ENCODE measurements around the gene CSGALNACT2. TPM values are rescaled to one million over a fixed set of nuclear protein-coding genes. Genes with fewer than 3 reads are reported as not detected.

The CSGALNACT2 gene
- total RNA-seq, 1 experiment from 2014 or later, result 22.3 TPM

- Histone ChIP-seq H3K27ac (ENCODE audit: low read length) (no peak overlapping the region), H3K4me3 (ENCODE audit: low read depth in 2 of 2, low read length in 2 of 2) (no peak overlapping the region), H3K4me1 (ENCODE audit: control insufficient read depth, insufficient read depth, low read length) (no peaks in the 10 kb centered on the region), H3K27me3 (ENCODE audit: control insufficient read depth, insufficient read depth, low read length) (no peaks in the 10 kb centered on the region), H3K9me3 (ENCODE audit: control insufficient read depth, insufficient read depth, low read depth, low read length) (no peaks in the 10 kb centered on the region), H3K36me3 (ENCODE audit: control insufficient read depth, insufficient read depth, low read length) (no peaks in the 10 kb centered on the region)
- intact Hi-C loops (cut with micrococcal nuclease; ENCODE audit: unreplicated experiment), result no loop called here
- ChIA-PET CTCF (interaction anchor here (1.3 kb wide), 1 partner anchor 10 kb away, joined by 3 read pairs; no protein-coding TSS in a partner anchor), POLR2A (no interaction called here)
- ATAC-seq (no peak), DNase-seq (ENCODE audit: low read depth, low spot score) (no peak)
- BruUV-seq (replicated peaks), result no TSS peak
- in situ Hi-C loops (cut with HindIII; ENCODE audit: low pct_unique_long_range_greater_than_20kb, low sequenced_read_pairs), result no loop called here
- TF ChIP-seq POLR2AphosphoS5 (IDR thresholded peaks at IDR 0.05; ENCODE audit: low read depth, low read length) (no peak), CTCF (IDR thresholded peaks at IDR 0.05) (no peak), SIN3A (IDR thresholded peaks at IDR 0.05; ENCODE audit: borderline replicate concordance, insufficient read depth, low read depth, low read length) (no peak), REST (IDR thresholded peaks at IDR 0.05; ENCODE audit: insufficient read depth in 1 of 2, low read depth in 2 of 2, low read length in 1 of 2) (no peak), TCF7L2 (IDR thresholded peaks at IDR 0.05; ENCODE audit: low read depth, low read length) (no peak)
These were observed 17.3 kb upstream of the CSGALNACT2 start for GRCh38 chr10:43120929-43121314.

- no peak overlapping the region for H3K4me3 ChIP-seq (ENCODE audit: low read depth in 2 of 2, low read length in 2 of 2)
- intact Hi-C loops (cut with micrococcal nuclease; ENCODE audit: unreplicated experiment), result no loop called here
- ChIA-PET CTCF (interaction anchor here (1.3 kb wide), 1 partner anchor 9 kb away, joined by 3 read pairs; no protein-coding TSS in a partner anchor), POLR2A (no interaction called here)
- BruUV-seq (replicated peaks), result no TSS peak
- ATAC-seq (no peak), DNase-seq (ENCODE audit: low read depth, low spot score) (no peak)
- H3K27ac ChIP-seq (ENCODE audit: low read length), result no peak overlapping the region
- TF ChIP-seq CTCF (IDR thresholded peaks at IDR 0.05) (no peak), TCF7L2 (IDR thresholded peaks at IDR 0.05; ENCODE audit: low read depth, low read length) (no peak), POLR2AphosphoS5 (IDR thresholded peaks at IDR 0.05; ENCODE audit: low read depth, low read length) (no peak), SIN3A (IDR thresholded peaks at IDR 0.05; ENCODE audit: borderline replicate concordance, insufficient read depth, low read depth, low read length) (no peak), REST (IDR thresholded peaks at IDR 0.05; ENCODE audit: insufficient read depth in 1 of 2, low read depth in 2 of 2, low read length in 1 of 2) (no peak)
- H3K27me3 ChIP-seq (ENCODE audit: control insufficient read depth, insufficient read depth, low read length), result no peaks in the 10 kb centered on the region
- H3K9me3 ChIP-seq (ENCODE audit: control insufficient read depth, insufficient read depth, low read depth, low read length), result no peaks in the 10 kb centered on the region
- in situ Hi-C loops (cut with HindIII; ENCODE audit: low pct_unique_long_range_greater_than_20kb, low sequenced_read_pairs), result no loop called here
- no peaks in the 10 kb centered on the region for H3K36me3 ChIP-seq (ENCODE audit: control insufficient read depth, insufficient read depth, low read length)
- no peaks in the 10 kb centered on the region for H3K4me1 ChIP-seq (ENCODE audit: control insufficient read depth, insufficient read depth, low read length)
These were observed 16.8 kb upstream of the CSGALNACT2 start for GRCh38 chr10:43121444-43121843.

Measured in Panc1 (cell line).